Activated CD4-positive, alpha-beta T cell treated with anti-CD3 and anti-CD28 coated beads for 48 hours (primary cell): ENCODE data around the gene NPY2R.

Experiments
- DNase-seq: peaks from one replicate; pipeline ENCODE4 v3.0.0-alpha.2; 2020

The NPY2R gene

GRCh38 chr4:155208258-155209054 lies at the start of gene NPY2R:
NPY2R (plus strand) TSS chr4:155208636; CDS start chr4:155213940, 5,304 bp downstream.
- no peak for DNase-seq

GRCh38 chr4:155161357-155161756 lies 47.1 kb upstream of the NPY2R start:
- no peak for DNase-seq

GRCh38 chr4:155164718-155165117 lies 43.7 kb upstream of the NPY2R start:
- no peak for DNase-seq

- no peak for DNase-seq
Measured at GRCh38 chr4:155170569-155170968, 37.9 kb upstream of the NPY2R start.

GRCh38 chr4:155173371-155173770 lies 35.1 kb upstream of the NPY2R start:
- DNase-seq = no peak

GRCh38 chr4:155174668-155175067 lies 33.8 kb upstream of the NPY2R start:
- no peak for DNase-seq

GRCh38 chr4:155179216-155179615 lies 29.2 kb upstream of the NPY2R start:
- no peak for DNase-seq

- no peak for DNase-seq
Measured at GRCh38 chr4:155186972-155187371, 21.5 kb upstream of the NPY2R start.

GRCh38 chr4:155187989-155188388 lies 20.4 kb upstream of the NPY2R start:
- no peak for DNase-seq

GRCh38 chr4:155190099-155190498 lies 18.3 kb upstream of the NPY2R start:
- no peak for DNase-seq

- DNase-seq = no peak
Measured at GRCh38 chr4:155197757-155198156, 10.7 kb upstream of the NPY2R start.

- no peak for DNase-seq
Measured at GRCh38 chr4:155207534-155208257, 740 bp upstream of the NPY2R start.

- DNase-seq = no peak
Measured at GRCh38 chr4:155220025-155220424, 11.6 kb downstream of the NPY2R start.

- no peak for DNase-seq
Measured at GRCh38 chr4:155227131-155227530, 18.7 kb downstream of the NPY2R start.

- DNase-seq = no peak
Measured at GRCh38 chr4:155228713-155229112, 20.3 kb downstream of the NPY2R start.

GRCh38 chr4:155232432-155232831 lies 24.0 kb downstream of the NPY2R start:
- DNase-seq = no peak

GRCh38 chr4:155234206-155234605 lies 25.8 kb downstream of the NPY2R start:
- DNase-seq = no peak

GRCh38 chr4:155237567-155237966 lies 29.1 kb downstream of the NPY2R start:
- no peak for DNase-seq

- no peak for DNase-seq
Measured at GRCh38 chr4:155241225-155241624, 32.8 kb downstream of the NPY2R start.

- no peak for DNase-seq
Measured at GRCh38 chr4:155241664-155242063, 33.2 kb downstream of the NPY2R start.

- DNase-seq = no peak
Measured at GRCh38 chr4:155245105-155245504, 36.7 kb downstream of the NPY2R start.

- DNase-seq = no peak
Measured at GRCh38 chr4:155248002-155248896, 39.8 kb downstream of the NPY2R start.

- DNase-seq = no peak
Measured at GRCh38 chr4:155249016-155249566, 40.7 kb downstream of the NPY2R start.
